GM23338 (cell line): Measurements from ENCODE around the gene UNC5B. TPM values are rescaled to one million over a fixed set of nuclear protein-coding genes. Genes with fewer than 3 reads are reported as not detected.

Experiments used
- ATAC-seq: fragments of 200-7000 bp; cut with Tn5 transposase; 3 replicates; pipeline ENCODE4 v1.9.1; 2020
- DNase-seq: peaks from one replicate; pipeline ENCODE4 v3.0.0-alpha.2; 2015; ENCODE audit warnings: low spot score
- H2AFZ ChIP-seq: fragments of 200-600 bp; sonication (generic); 2 replicates; pipeline ENCODE4 v1.8.0; 2016; ENCODE audit warnings: antibody characterized with exemption, mild to moderate bottlenecking, moderate library complexity
- H3F3A ChIP-seq: fragments of 200-600 bp; sonication (generic); replicated peaks from 2 replicates; pipeline ENCODE4 v1.8.0; 2017; ENCODE audit warnings: antibody characterized with exemption, mixed run types, low read depth
- H3K27ac ChIP-seq: fragments of 200-600 bp; sonication (generic); 2 replicates; pipeline ENCODE4 v1.6.1; 2016; ENCODE audit warnings: low read depth
- H3K27me3 ChIP-seq: fragments of 200-600 bp; sonication (generic); 2 replicates; pipeline ENCODE4 v1.8.0; 2016; ENCODE audit warnings: mild to moderate bottlenecking, mixed run types, moderate library complexity; ENCODE audit not compliant: insufficient read depth
- H3K36me3 ChIP-seq: fragments of 200-600 bp; sonication (generic); 2 replicates; pipeline ENCODE4 v1.8.0; 2016; ENCODE audit warnings: mild to moderate bottlenecking; ENCODE audit not compliant: insufficient read depth
- H3K4me1 ChIP-seq: fragments of 200-600 bp; sonication (generic); 2 replicates; pipeline ENCODE4 v1.8.0; 2016; ENCODE audit warnings: mild to moderate bottlenecking, moderate library complexity; ENCODE audit not compliant: insufficient read depth
- H3K4me2 ChIP-seq: fragments of 200-600 bp; sonication (generic); 2 replicates; pipeline ENCODE4 v1.7.1; 2017; ENCODE audit warnings: mixed run types
- H3K4me3 ChIP-seq: fragments of 200-600 bp; sonication (generic); 2 replicates; pipeline ENCODE4 v1.6.1; 2016; ENCODE audit warnings: mixed run types
- H3K79me2 ChIP-seq: fragments of 200-600 bp; sonication (generic); replicated peaks from 2 replicates; pipeline ENCODE4 v1.8.0; 2017; ENCODE audit warnings: mild to moderate bottlenecking; ENCODE audit not compliant: insufficient read depth
- H3K9me2 ChIP-seq: fragments of 200-600 bp; sonication (generic); 2 replicates; pipeline ENCODE4 v1.8.0; 2017; ENCODE audit not compliant: insufficient read depth
- H4K20me1 ChIP-seq: fragments of 200-600 bp; sonication (generic); replicated peaks from 2 replicates; pipeline ENCODE4 v1.8.0; 2017; ENCODE audit warnings: mild to moderate bottlenecking; ENCODE audit not compliant: insufficient read depth
- H3K27ac Mint-ChIP-seq: 2 replicates; pipeline ENCODE4 v1.8.0; 2020; ENCODE audit warnings: inconsistent platforms, mild to moderate bottlenecking, moderate library complexity, mixed read lengths
- H3K27me3 Mint-ChIP-seq: 3 replicates; pipeline ENCODE4 v1.8.0; 2022; ENCODE audit warnings: low read depth, mild to moderate bottlenecking, moderate library complexity, mixed read lengths, inconsistent platforms; ENCODE audit not compliant: insufficient read depth, poor library complexity
- H3K36me3 Mint-ChIP-seq: 3 replicates; pipeline ENCODE4 v1.8.0; 2021; ENCODE audit warnings: low read depth, mild to moderate bottlenecking, inconsistent platforms, moderate library complexity, mixed read lengths
- H3K4me1 Mint-ChIP-seq: 3 replicates; pipeline ENCODE4 v1.8.0; 2020; ENCODE audit warnings: mild to moderate bottlenecking, inconsistent platforms, mixed read lengths
- H3K4me3 Mint-ChIP-seq: 3 replicates; pipeline ENCODE4 v1.8.0; 2021; ENCODE audit warnings: moderate library complexity, mild to moderate bottlenecking, inconsistent platforms, mixed read lengths
- H3K9me3 Mint-ChIP-seq: 3 replicates; pipeline ENCODE4 v1.8.0; 2020; ENCODE audit warnings: moderate library complexity, mild to moderate bottlenecking, inconsistent platforms, mixed read lengths
- EZH2phosphoT487 ChIP-seq: fragments of 200-600 bp; sonication (generic); IDR thresholded peaks from one replicate; pipeline ENCODE4 v1.8.1; 2018; ENCODE audit warnings: antibody characterized with exemption; ENCODE audit not compliant: unreplicated experiment
- POLR2AphosphoS5 ChIP-seq: IDR thresholded peaks from 2 replicates; pipeline ENCODE4 v1.6.1; 2016; ENCODE audit warnings: antibody characterized with exemption, low read depth
- REST ChIP-seq: IDR thresholded peaks from one replicate; pipeline ENCODE4 v1.6.1; 2018; ENCODE audit warnings: antibody characterized with exemption; ENCODE audit not compliant: unreplicated experiment
- ZNF331 ChIP-seq: fragments of 250-450 bp; sonication (Bioruptor Pico); IDR thresholded peaks from 2 replicates; pipeline ENCODE4 v1.5.0; 2020; ENCODE audit warnings: low read depth, mild to moderate bottlenecking, moderate library complexity
- polyA plus RNA-seq: library from polyadenylated mRNA; unstranded; fragments of >200 nt; fragmentation: Nextera tagmentation; extraction: Ambion mirVana; gene quantifications from 2 replicates; pipeline ENCODE4 v1.2.1, GENCODE V29; 2016
- total RNA-seq: library from RNA; depleted of rRNA; stranded (reverse); fragments of >200 nt; shearing (Covaris generic); gene quantifications from 2 replicates; pipeline ENCODE4 v1.2.3, GENCODE V29; 2014

The UNC5B gene
- total and polyA plus RNA-seq, 2 experiments from 2014 or later = 8.0 to 31.2 TPM

GRCh38 chr10:71297343-71297742 is 85.0 kb downstream of the UNC5B start:
- Histone ChIP-seq H3K79me2 (no peaks in the 10 kb centered on the region), H3K27me3 (no peaks in the 10 kb centered on the region), H3K36me3 (no peaks in the 10 kb centered on the region; the same call in 1 of the 2 replicates), H3F3A (no peaks in the 10 kb centered on the region), H3K4me3 (no peak overlapping the region), H3K4me1 (no peaks in the 10 kb centered on the region), H4K20me1 (peaks cover 4% of the 10 kb centered on the region; the same call in 1 of the 2 replicates), H3K9me2 (no peaks in the 10 kb centered on the region), H3K4me2 (no peak overlapping the region), H2AFZ (no peak overlapping the region), H3K27ac (no peak overlapping the region)
- no peak for ATAC-seq
- no peak for DNase-seq
- Mint-ChIP-seq H3K4me1 (no peaks in the 10 kb centered on the region), H3K27me3 (no peaks in the 10 kb centered on the region), H3K36me3 (peaks cover 47% of the 10 kb centered on the region), H3K9me3 (no peaks in the 10 kb centered on the region), H3K4me3 (no peak overlapping the region), H3K27ac (no peak overlapping the region)
- TF ChIP-seq EZH2phosphoT487 = no peak

GRCh38 chr10:71299071-71299785 is 86.9 kb downstream of the UNC5B start:
- H3K4me1 ChIP-seq = no peaks in the 10 kb centered on the region
- Mint-ChIP-seq H3K27me3 (no peaks in the 10 kb centered on the region), H3K4me1 (no peaks in the 10 kb centered on the region), H3K27ac (no peak overlapping the region), H3K36me3 (peaks cover 33% of the 10 kb centered on the region), H3K4me3 (no peak overlapping the region), H3K9me3 (no peaks in the 10 kb centered on the region)
- ATAC-seq (no peak), DNase-seq (no peak)
- no peaks in the 10 kb centered on the region for H3F3A ChIP-seq
- no peak overlapping the region for H3K4me3 ChIP-seq
- TF ChIP-seq REST = no peak
- no peak for TF ChIP-seq ZNF331 (CRISPR knock-in tag)
- no peak overlapping the region for H3K4me2 ChIP-seq
- no peak overlapping the region for H2AFZ ChIP-seq
- H3K9me2 ChIP-seq = no peaks in the 10 kb centered on the region
- no peaks in the 10 kb centered on the region for H3K27me3 ChIP-seq
- 0 out of 2 replicates have a peak, but pooled peaks cover 4% of the 10 kb centered on the region for H4K20me1 ChIP-seq
- H3K36me3 ChIP-seq = no peaks in the 10 kb centered on the region; the same call in 1 of the 2 replicates
- no peak overlapping the region for H3K27ac ChIP-seq
- H3K79me2 ChIP-seq = no peaks in the 10 kb centered on the region

GRCh38 chr10:71300555-71301370 is 88.4 kb downstream of the UNC5B start:
- Histone ChIP-seq H3K79me2 (no peaks in the 10 kb centered on the region), H3K27me3 (no peaks in the 10 kb centered on the region), H3F3A (no peaks in the 10 kb centered on the region), H3K9me2 (no peaks in the 10 kb centered on the region), H3K27ac (no peak overlapping the region), H3K4me1 (no peaks in the 10 kb centered on the region), H2AFZ (no peak overlapping the region), H3K4me3 (no peak overlapping the region), H3K36me3 (no peaks in the 10 kb centered on the region), H4K20me1 (0 out of 2 replicates have a peak, but pooled peaks cover 4% of the 10 kb centered on the region), H3K4me2 (no peak overlapping the region)
- Mint-ChIP-seq H3K9me3 (no peaks in the 10 kb centered on the region), H3K4me3 (no peak overlapping the region), H3K4me1 (no peaks in the 10 kb centered on the region), H3K27me3 (peaks cover 3% of the 10 kb centered on the region), H3K36me3 (peaks cover 27% of the 10 kb centered on the region), H3K27ac (no peak overlapping the region)
- no peak for ATAC-seq
- DNase-seq = no peak
- TF ChIP-seq ZNF331 (CRISPR knock-in tag) = no peak
- no peak for TF ChIP-seq POLR2AphosphoS5
